H1 (cell line): ENCODE results near the gene TIMMDC1. TPM values are rescaled to one million over a fixed set of nuclear protein-coding genes. Genes with fewer than 3 reads are reported as not detected.

Source experiments
- CTCF ChIA-PET: fragments of 300-600 bp; sonication (Branson Sonifier 250); formaldehyde crosslinking; loops from one replicate; lab custom pipeline; 2021; ENCODE audit not compliant: partially characterized antibody; lab: Charles Lee
- POLR2A ChIA-PET: fragments of 300-600 bp; sonication (Branson Sonifier 250); formaldehyde crosslinking; loops from one replicate; lab custom pipeline; 2021; ENCODE audit warnings: inconsistent platforms; ENCODE audit not compliant: partially characterized antibody; lab: Charles Lee
- DNase-seq, 2 experiments: peaks; one replicate each; pipeline versions ENCODE4 v3.0.0 to v3.0.0-alpha.2; 2010 to 2022; ENCODE audit warnings: low spot score in 2 of 2, low read depth in 1 of 2, mixed read lengths in 1 of 2
- FAIRE-seq: peaks from 2 replicates; lab custom pipeline; 2011; peaks lifted over from hg19 to GRCh38; lab: Jason Lieb, UNC
- H2AFZ ChIP-seq: 2 replicates; pipeline ENCODE4 v1.8.1; 2012; ENCODE audit warnings: low read length, inconsistent platforms
- H2AK5ac ChIP-seq: 2 replicates; pipeline ENCODE4 v1.6.1; 2013; ENCODE audit warnings: low read depth, low read length
- H2BK120ac ChIP-seq: replicated peaks from 2 replicates; pipeline ENCODE3; 2013; ENCODE audit warnings: low read depth, low read length, inconsistent platforms
- H2BK12ac ChIP-seq: 2 replicates; pipeline ENCODE4 v1.6.1; 2013; ENCODE audit warnings: low read depth, low read length
- H2BK15ac ChIP-seq: 2 replicates; pipeline ENCODE4 v1.6.1; 2013; ENCODE audit warnings: low read length
- H2BK20ac ChIP-seq: 2 replicates; pipeline ENCODE4 v1.6.1; 2013; ENCODE audit warnings: low read length
- H2BK5ac ChIP-seq: 2 replicates; pipeline ENCODE4 v1.6.1; 2013; ENCODE audit warnings: low read depth, low read length
- H3K14ac ChIP-seq: 2 replicates; pipeline ENCODE4 v1.6.1; 2013; ENCODE audit warnings: inconsistent platforms; ENCODE audit not compliant: insufficient read length
- H3K18ac ChIP-seq: 2 replicates; pipeline ENCODE4 v1.6.1; 2013; ENCODE audit warnings: low read length; ENCODE audit errors: extremely low read depth
- H3K23ac ChIP-seq: 2 replicates; pipeline ENCODE4 v1.6.1; 2013; ENCODE audit warnings: inconsistent platforms; ENCODE audit not compliant: insufficient read length
- H3K23me2 ChIP-seq: 2 replicates; pipeline ENCODE4 v1.6.1; 2013; ENCODE audit warnings: low read depth, low read length
- H3K27ac ChIP-seq: 2 replicates; pipeline ENCODE4 v1.6.1; 2011; ENCODE audit warnings: low read depth, low read length, inconsistent platforms
- H3K27me3 ChIP-seq, 4 experiments: replicated peaks in 1 of 4; 1 replicate in 1 of 4; 2 replicates in 3 of 4; pipeline versions ENCODE4 v1.6.1 to v1.8.1; 2011 to 2013; ENCODE audit warnings: low read length in 3 of 4, mild to moderate bottlenecking in 3 of 4, inconsistent platforms in 2 of 4, mixed read lengths in 2 of 4, moderate library complexity in 1 of 4; ENCODE audit not compliant: control insufficient read depth in 3 of 4, insufficient read depth in 3 of 4; ENCODE audit errors: extremely low read depth in 1 of 4
- H3K36me3 ChIP-seq, 4 experiments: 2 replicates each; pipeline versions ENCODE4 v1.6.1 to v1.8.1; 2011 to 2013; ENCODE audit warnings: mild to moderate bottlenecking in 4 of 4, low read length in 3 of 4, moderate library complexity in 2 of 4, control low read depth in 1 of 4, inconsistent platforms in 1 of 4; ENCODE audit not compliant: insufficient read depth in 4 of 4, control insufficient read depth in 2 of 4
- H3K4ac ChIP-seq: replicated peaks from 2 replicates; pipeline ENCODE3; 2013; ENCODE audit warnings: low read length, low read depth, mixed read lengths, inconsistent platforms; ENCODE audit not compliant: insufficient read length
- H3K4me1 ChIP-seq, 4 experiments: replicated peaks in 1 of 4; 1 replicate in 1 of 4; 2 replicates in 3 of 4; pipeline versions ENCODE4 v1.6.1 to v1.8.1; 2011 to 2013; ENCODE audit warnings: low read length in 3 of 4, inconsistent platforms in 2 of 4, mixed read lengths in 1 of 4; ENCODE audit not compliant: insufficient read depth in 4 of 4, control insufficient read depth in 3 of 4
- H3K4me2 ChIP-seq, 2 experiments: 2 replicates each; pipeline versions ENCODE4 v1.6.1 to v1.8.1; 2011 to 2013; ENCODE audit warnings: low read depth in 2 of 2, low read length in 2 of 2, control low read depth in 1 of 2, inconsistent platforms in 1 of 2, mild to moderate bottlenecking in 1 of 2; ENCODE audit not compliant: insufficient read depth in 1 of 2
- H3K4me3 ChIP-seq, 4 experiments: fragments of 200-600, 300-600 bp in 1 of 4; sonication (generic), shearing (Covaris generic), sonication (Bioruptor Twin) in 1 of 4; 2 replicates each; pipeline versions ENCODE4 v1.5.1 to v1.8.1; 2011 to 2016; ENCODE audit warnings: low read length in 4 of 4, low read depth in 3 of 4, control low read depth in 2 of 4, inconsistent platforms in 2 of 4, mild to moderate bottlenecking in 2 of 4, mixed read lengths in 1 of 4, moderate library complexity in 1 of 4; ENCODE audit not compliant: insufficient read depth in 2 of 4; ENCODE audit errors: extremely low read depth in 1 of 4
- H3K56ac ChIP-seq: replicated peaks from 2 replicates; pipeline ENCODE3; 2013; ENCODE audit warnings: low read depth, mild to moderate bottlenecking, mixed read lengths, low read length, inconsistent platforms; ENCODE audit not compliant: insufficient read length
- H3K79me1 ChIP-seq: 2 replicates; pipeline ENCODE4 v1.6.1; 2013; ENCODE audit warnings: low read depth, low read length, control low read depth
- H3K79me2 ChIP-seq, 2 experiments: 2 replicates each; pipeline versions ENCODE4 v1.6.1 to v1.8.1; 2012 to 2013; ENCODE audit warnings: low read length in 2 of 2, mild to moderate bottlenecking in 2 of 2, inconsistent platforms in 1 of 2; ENCODE audit not compliant: insufficient read depth in 2 of 2, control insufficient read depth in 1 of 2
- H3K9ac ChIP-seq, 4 experiments: replicated peaks in 1 of 4; 1 replicate in 1 of 4; 2 replicates in 3 of 4; pipeline versions ENCODE4 v1.6.1 to v1.8.1; 2011 to 2013; ENCODE audit warnings: low read depth in 3 of 4, low read length in 3 of 4, control low read depth in 2 of 4, mild to moderate bottlenecking in 2 of 4, moderate library complexity in 2 of 4, inconsistent platforms in 1 of 4; ENCODE audit errors: extremely low read depth in 1 of 4
- H3K9me3 ChIP-seq, 2 experiments: 2 replicates each; pipeline versions ENCODE4 v1.6.1 to v1.8.1; 2012 to 2013; ENCODE audit warnings: mild to moderate bottlenecking in 2 of 2, moderate library complexity in 2 of 2, control low read depth in 1 of 2, inconsistent platforms in 1 of 2, low read depth in 1 of 2, low read length in 1 of 2, mixed read lengths in 1 of 2; ENCODE audit not compliant: insufficient read depth in 2 of 2
- H4K20me1 ChIP-seq, 2 experiments: replicated peaks in 1 of 2; 2 replicates each; pipeline versions ENCODE3 to v1.8.1; 2011 to 2013; ENCODE audit warnings: inconsistent platforms in 2 of 2, low read length in 2 of 2, mild to moderate bottlenecking in 1 of 2; ENCODE audit not compliant: insufficient read depth in 2 of 2, control insufficient read depth in 1 of 2
- H4K5ac ChIP-seq: 2 replicates; pipeline ENCODE4 v1.6.1; 2013; ENCODE audit warnings: low read length, low read depth, mixed read lengths, inconsistent platforms; ENCODE audit not compliant: insufficient read length
- H4K8ac ChIP-seq: 2 replicates; pipeline ENCODE4 v1.8.0; 2013; ENCODE audit warnings: mild to moderate bottlenecking, moderate library complexity, low read length, inconsistent platforms; ENCODE audit not compliant: insufficient read depth; ENCODE audit errors: extremely low read depth
- H4K91ac ChIP-seq: replicated peaks from 2 replicates; pipeline ENCODE3; 2013; ENCODE audit warnings: low read length, mixed read lengths, inconsistent platforms; ENCODE audit not compliant: insufficient read length
- CTCF ChIP-seq, 3 experiments: IDR thresholded peaks; 1 replicate in 2 of 3; 2 replicates in 1 of 3; pipeline versions ENCODE4 v1.5.1 to v1.6.1; 2011; ENCODE audit warnings: low read length in 3 of 3, mild to moderate bottlenecking in 3 of 3, inconsistent platforms in 2 of 3, low read depth in 1 of 3, moderate library complexity in 1 of 3; ENCODE audit not compliant: insufficient read depth in 1 of 3; ENCODE audit errors: control extremely low read depth in 1 of 3
- E2F6 ChIP-seq: IDR thresholded peaks from 2 replicates; pipeline ENCODE4 v1.6.1; 2012; ENCODE audit warnings: inconsistent platforms
- EZH2 ChIP-seq: fragments of 200-600 bp; sonication (generic); IDR thresholded peaks from 2 replicates; pipeline ENCODE4 v1.7.1; 2012; ENCODE audit warnings: low read depth, mild to moderate bottlenecking, moderate library complexity, low read length, inconsistent platforms; ENCODE audit not compliant: severe bottlenecking
- POLR2A ChIP-seq, 2 experiments: IDR thresholded peaks; 1 replicate in 1 of 2; 2 replicates in 1 of 2; pipeline ENCODE4 v1.6.1; 2011; ENCODE audit warnings: low read depth in 2 of 2, low read length in 2 of 2, mild to moderate bottlenecking in 2 of 2; ENCODE audit errors: control extremely low read depth in 1 of 2
- RFX5 ChIP-seq: IDR thresholded peaks from 2 replicates; pipeline ENCODE4 v1.6.1; 2011; ENCODE audit warnings: low read depth, low read length, improper control_type of control experiment, borderline replicate concordance
- SP2 ChIP-seq: IDR thresholded peaks from 2 replicates; pipeline ENCODE4 v1.6.1; 2012; ENCODE audit warnings: mild to moderate bottlenecking, low read length, inconsistent platforms
- WGBS, 2 experiments: shearing (Covaris generic) in 1 of 2; methylation state at CpG; one replicate each; pipeline versions ENCODE4 v1.1.6 to v1.1.7; 2013 to 2015; ENCODE audit warnings: low lambda C conversion rate in 2 of 2, mixed read lengths in 2 of 2, inconsistent platforms in 1 of 2, low coverage in 1 of 2, missing lambda C conversion rate in 1 of 2; ENCODE audit not compliant: insufficient replicate concordance in 2 of 2, insufficient coverage in 1 of 2, insufficient read length in 1 of 2; ENCODE audit errors: extremely low coverage in 1 of 2, missing lambda C conversion rate in 1 of 2; 5-methylcytosine and 5-hydroxymethylcytosine counted together
- polyA plus RNA-seq, 7 experiments: library from polyadenylated mRNA; depleted of rRNA in 3 of 7; stranded (reverse) in 5 of 7; unstranded in 2 of 7; fragments of >200 nt in 5 of 7; fragments of 200-250 nt in 2 of 7; gene quantifications; 1 replicate in 5 of 7; 2 replicates in 1 of 7; 4 replicates in 1 of 7; pipeline versions ENCODE4 v1.2.1 to v1.2.3, GENCODE V29; 2011 to 2013; ENCODE audit warnings: missing spikeins in 2 of 7, mixed read lengths in 2 of 7
- total RNA-seq: library from RNA; stranded (reverse); fragmentation: NEBNext Ultra II Directional; extraction: Animal tissue kit (Norgen Biotek cat#: 25700); gene quantifications from 2 replicates; pipeline ENCODE4 v1.2.1, GENCODE V29; 2021

TIMMDC1 gene
- total and polyA plus RNA-seq, 2 of the 8 experiments (the other 6 are each of a cell fraction or from before 2014, with no cell fraction given), result 80.7 to 128 TPM

- Histone ChIP-seq H4K20me1 (peaks cover 0 to 3% of the 10 kb centered on the region in 2 experiments), H4K91ac (no peak overlapping the region), H3K4me3 (no peak overlapping the region), H3K56ac (no peak overlapping the region), H3K4me2 (no peak overlapping the region), H3K36me3 (peaks cover 5 to 56% (median 28%) of the 10 kb centered on the region in 4 experiments; a peak in 7 of 8 replicates), H3K4me1 (no peaks in the 10 kb centered on the region), H2AK5ac (no peak overlapping the region), H3K23me2 (no peaks in the 10 kb centered on the region), H2BK120ac (no peak overlapping the region), H2AFZ (no peak overlapping the region), H3K79me2 (peaks cover 0 to 3% of the 10 kb centered on the region in 2 experiments; a peak in 2 of 4 replicates), H3K27ac (no peak overlapping the region), H3K23ac (no peak overlapping the region), H3K27me3 (no peaks in the 10 kb centered on the region), H4K5ac (no peak overlapping the region), H2BK5ac (no peak overlapping the region), H2BK15ac (no peak overlapping the region), H3K9me3 (no peaks in the 10 kb centered on the region), H3K14ac (no peak overlapping the region), H3K18ac (no peak overlapping the region), H3K4ac (no peak overlapping the region), H3K79me1 (no peaks in the 10 kb centered on the region; the same call in 1 of the 2 replicates), H2BK12ac (no peak overlapping the region), H2BK20ac (no peak overlapping the region), H4K8ac (no peak overlapping the region), H3K9ac (no peak overlapping the region)
- 85% methylated on average over 4 of the region's 4 CpGs; no CpG with 5 or more reads in 1 of the 2 experiments for WGBS, 2 experiments
- TF ChIP-seq CTCF (IDR thresholded peaks at IDR 0.05; ENCODE audit: control extremely low read depth in 1 of 3, insufficient read depth in 1 of 3, low read depth in 1 of 3, low read length in 3 of 3) (no peak), POLR2A (IDR thresholded peaks at IDR 0.05; ENCODE audit: control extremely low read depth in 1 of 2, low read depth in 2 of 2, low read length in 2 of 2) (no peak), SP2 (no peak), RFX5 (no peak), E2F6 (no peak), EZH2 (no peak)
- POLR2A ChIA-PET, result no interaction called here
- CTCF ChIA-PET, result no interaction called here
- FAIRE-seq (peak; percentile 42), DNase-seq (no peak)
Observed at GRCh38 chr3:119506631-119507030, 8.3 kb downstream of the TIMMDC1 start.
